Upper lobe of left lung (tissue), 6 donors: ENCODE data around the gene OR2G2. TPM values are rescaled to one million over a fixed set of nuclear protein-coding genes. Genes with fewer than 3 reads are reported as not detected.

ENCODE experiments used
- ATAC-seq, 2 donors: fragments of 200-7000 bp; cut with Tn5 transposase; one replicate each; pipeline ENCODE4 v1.9.1; 2022; ENCODE audit warnings: mild to moderate bottlenecking in 2 of 2, moderate library complexity in 2 of 2; ENCODE audit not compliant: low FRiP score in 2 of 2
- DNase-seq, 2 donors: peaks; one replicate each; pipeline ENCODE4 v3.0.0-alpha.2; 2019 to 2020
- H3K27ac ChIP-seq, 4 donors: fragments of 200-600 bp; sonication (generic); one replicate each; pipeline ENCODE4 v1.5.1; 2016 to 2019
- H3K27me3 ChIP-seq, 4 donors: fragments of 200-600 bp; sonication (generic); one replicate each; pipeline ENCODE4 v1.5.1; 2017 to 2019
- H3K36me3 ChIP-seq, 4 donors: fragments of 200-600 bp; sonication (generic); one replicate each; pipeline ENCODE4 v1.5.1; 2016 to 2019
- H3K4me1 ChIP-seq, 4 donors: fragments of 200-600 bp; sonication (generic); one replicate each; pipeline ENCODE4 v1.5.1; 2018 to 2019
- H3K4me3 ChIP-seq, 4 donors: fragments of 200-600 bp; sonication (generic); one replicate each; pipeline ENCODE4 v1.5.1; 2017 to 2019; ENCODE audit warnings: mild to moderate bottlenecking in 2 of 4, moderate library complexity in 1 of 4
- H3K9me3 ChIP-seq, 4 donors: fragments of 200-600 bp; sonication (generic); one replicate each; pipeline ENCODE4 v1.5.1; 2018 to 2019
- EP300 ChIP-seq, 4 donors: sonication (generic); formaldehyde crosslinking; IDR thresholded peaks; one replicate each; pipeline ENCODE4 v1.5.1; 2017; ENCODE audit warnings: antibody characterized with exemption in 4 of 4, control low read depth in 2 of 4
- POLR2A ChIP-seq, 4 donors: fragments of 450-650 bp; IDR thresholded peaks; one replicate each; pipeline ENCODE4 v1.5.1; 2016 to 2017; ENCODE audit warnings: antibody characterized with exemption in 4 of 4, mild to moderate bottlenecking in 2 of 4
- POLR2AphosphoS5 ChIP-seq, 2 donors: sonication (generic); formaldehyde crosslinking; IDR thresholded peaks; one replicate each; pipeline ENCODE4 v1.5.1; 2017; ENCODE audit warnings: antibody characterized with exemption in 2 of 2
- WGBS, 2 donors: methylation state at CpG; one replicate each; pipeline ENCODE4 v1.1.5; 2017 to 2018; 5-methylcytosine and 5-hydroxymethylcytosine counted together
- total RNA-seq, 6 donors: library from RNA; depleted of rRNA in 4 of 6; stranded (reverse); fragments of >200 nt in 4 of 6; gene quantifications; one replicate each; pipeline versions ENCODE4 v1.1.0 to v1.2.1, GENCODE V29; 2016 to 2021
- TF ChIP-seq, protein P1 (sequence below), 6 experiments: fragments of 450-650 bp in 4 of 6; fragments of 200-600 bp in 2 of 6; sonication (generic) in 2 of 6; IDR thresholded peaks; one replicate each; pipeline ENCODE4 v1.5.1; 2016 to 2019; ENCODE audit warnings: antibody characterized with exemption in 6 of 6
- donor health status: DM: no; HTN: no; CAD: no; lungs with moderate emphysema.
- donor health status: DM: no; HTN: yes; CAD: no; lungs with severe emphysema.

The OR2G2 gene
- total RNA-seq, 6 donors from 2014 or later: not detected

DNA sequence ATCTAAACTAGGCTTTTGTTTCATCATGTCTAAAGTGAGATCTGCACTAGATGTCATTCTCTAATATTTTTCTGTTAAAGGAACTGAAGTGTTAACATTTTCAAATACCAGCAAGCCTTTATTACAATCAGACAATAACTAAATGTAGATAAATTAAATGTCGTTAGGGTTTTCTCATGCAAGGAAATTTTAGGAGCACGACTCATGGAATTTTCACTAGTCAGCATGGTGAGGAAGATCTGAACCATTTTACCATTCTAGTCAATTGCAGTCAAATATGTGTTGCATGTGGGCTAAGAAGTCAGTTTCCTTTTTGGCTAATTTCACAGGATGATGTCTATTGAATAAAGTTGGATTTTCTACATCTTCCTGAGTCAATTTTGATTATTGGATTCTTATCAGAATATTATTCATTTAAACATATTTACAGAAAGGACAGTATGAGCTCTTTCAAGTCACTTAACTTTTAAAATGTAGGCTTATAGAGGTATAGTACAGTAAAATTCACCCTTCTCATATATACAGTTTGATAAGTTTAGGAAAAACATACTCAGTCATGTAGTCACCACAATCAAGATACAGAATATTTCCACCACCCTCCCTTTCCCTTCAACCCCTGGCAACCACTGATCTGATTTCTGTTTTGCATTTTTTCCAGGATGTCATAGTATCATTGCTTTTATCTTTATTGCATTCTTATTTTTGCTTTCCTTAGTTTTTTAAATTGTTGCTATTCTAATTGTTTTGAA lies 30.1 kb upstream of the OR2G2 start:
- H3K27me3 ChIP-seq: no peaks in the 10 kb centered on the region
- H3K9me3 ChIP-seq: no peaks in the 10 kb centered on the region
- H3K4me3 ChIP-seq: no peak overlapping the region
- DNase-seq (no peak), ATAC-seq (no peak)
- no peaks in the 10 kb centered on the region for H3K36me3 ChIP-seq
- TF ChIP-seq, protein P1, sequence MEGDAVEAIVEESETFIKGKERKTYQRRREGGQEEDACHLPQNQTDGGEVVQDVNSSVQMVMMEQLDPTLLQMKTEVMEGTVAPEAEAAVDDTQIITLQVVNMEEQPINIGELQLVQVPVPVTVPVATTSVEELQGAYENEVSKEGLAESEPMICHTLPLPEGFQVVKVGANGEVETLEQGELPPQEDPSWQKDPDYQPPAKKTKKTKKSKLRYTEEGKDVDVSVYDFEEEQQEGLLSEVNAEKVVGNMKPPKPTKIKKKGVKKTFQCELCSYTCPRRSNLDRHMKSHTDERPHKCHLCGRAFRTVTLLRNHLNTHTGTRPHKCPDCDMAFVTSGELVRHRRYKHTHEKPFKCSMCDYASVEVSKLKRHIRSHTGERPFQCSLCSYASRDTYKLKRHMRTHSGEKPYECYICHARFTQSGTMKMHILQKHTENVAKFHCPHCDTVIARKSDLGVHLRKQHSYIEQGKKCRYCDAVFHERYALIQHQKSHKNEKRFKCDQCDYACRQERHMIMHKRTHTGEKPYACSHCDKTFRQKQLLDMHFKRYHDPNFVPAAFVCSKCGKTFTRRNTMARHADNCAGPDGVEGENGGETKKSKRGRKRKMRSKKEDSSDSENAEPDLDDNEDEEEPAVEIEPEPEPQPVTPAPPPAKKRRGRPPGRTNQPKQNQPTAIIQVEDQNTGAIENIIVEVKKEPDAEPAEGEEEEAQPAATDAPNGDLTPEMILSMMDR (IDR thresholded peaks at IDR 0.05): no peak
- no peak for TF ChIP-seq EP300 (IDR thresholded peaks at IDR 0.05)
- no peaks in the 10 kb centered on the region for H3K4me1 ChIP-seq
- H3K27ac ChIP-seq: no peak overlapping the region
- 88 to 92% methylated on average over 2 of the region's 2 CpGs for WGBS, 2 donors

DNA sequence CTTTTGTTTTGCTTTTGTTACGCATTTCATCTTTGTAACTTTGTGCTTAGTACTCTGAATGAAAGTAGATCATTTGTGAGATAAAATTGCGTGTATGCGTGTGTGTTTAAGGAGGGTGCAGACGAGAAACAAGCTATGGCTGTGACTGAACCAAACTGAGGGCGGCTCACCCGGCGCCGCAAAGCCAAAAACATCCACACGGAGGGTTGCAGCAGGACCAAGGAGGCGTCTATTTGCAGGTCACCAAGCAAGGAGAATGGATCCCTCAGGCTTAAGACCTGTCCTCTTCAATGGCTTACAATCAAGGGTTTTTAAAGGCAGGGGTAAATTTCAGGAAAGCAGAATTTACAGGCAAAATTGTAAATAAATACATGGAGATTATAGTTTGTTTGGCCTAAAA lies 26.4 kb upstream of the OR2G2 start:
- no peak for DNase-seq
- 69 to 75% methylated on average over 10 of the region's 10 CpGs for WGBS, 2 donors
- Histone ChIP-seq H3K4me1 (no peaks in the 10 kb centered on the region), H3K9me3 (no peaks in the 10 kb centered on the region), H3K27ac (no peak overlapping the region), H3K27me3 (no peaks in the 10 kb centered on the region), H3K4me3 (no peak overlapping the region), H3K36me3 (no peaks in the 10 kb centered on the region)
- ATAC-seq: no peak
- TF ChIP-seq POLR2A (IDR thresholded peaks at IDR 0.05) (no peak), POLR2AphosphoS5 (IDR thresholded peaks at IDR 0.05) (no peak), EP300 (IDR thresholded peaks at IDR 0.05) (no peak)
- TF ChIP-seq, protein P1 (IDR thresholded peaks at IDR 0.05): no peak

GRCh38 chr1:247562198-247562597 lies 26.0 kb upstream of the OR2G2 start:
- DNase-seq: peak in 1 of 2 donors; percentile 6
- TF ChIP-seq, protein P1 (IDR thresholded peaks at IDR 0.05): no peak
- TF ChIP-seq POLR2AphosphoS5 (IDR thresholded peaks at IDR 0.05) (no peak), POLR2A (IDR thresholded peaks at IDR 0.05) (no peak), EP300 (IDR thresholded peaks at IDR 0.05) (no peak)
- H3K36me3 ChIP-seq: no peaks in the 10 kb centered on the region
- H3K27me3 ChIP-seq: no peaks in the 10 kb centered on the region
- 67 to 68% methylated on average over 9 of the region's 9 CpGs for WGBS, 2 donors
- H3K27ac ChIP-seq: no peak overlapping the region
- no peak overlapping the region for H3K4me3 ChIP-seq
- H3K4me1 ChIP-seq: no peaks in the 10 kb centered on the region
- no peaks in the 10 kb centered on the region for H3K9me3 ChIP-seq
- ATAC-seq: no peak

DNA sequence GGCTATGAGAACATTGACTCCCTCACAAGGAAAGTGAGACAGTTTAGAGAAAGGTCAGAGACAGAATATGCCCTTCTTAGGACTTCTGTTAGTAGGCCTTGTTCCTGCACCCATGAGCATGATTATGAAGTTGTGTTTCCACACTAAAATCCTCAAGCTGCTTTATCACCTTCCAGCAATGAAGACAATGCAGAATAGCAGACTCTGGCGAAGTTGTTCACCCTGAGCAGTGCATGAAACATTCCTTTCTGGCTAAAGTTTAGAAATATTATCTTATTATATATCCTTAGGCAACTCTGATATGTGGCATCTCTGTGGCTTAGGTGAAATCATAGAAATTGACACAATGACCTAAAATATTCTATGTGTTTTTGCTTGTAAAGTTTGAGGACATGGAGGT lies 13.9 kb upstream of the OR2G2 start:
- no peaks in the 10 kb centered on the region for H3K36me3 ChIP-seq
- H3K9me3 ChIP-seq: no peaks in the 10 kb centered on the region
- H3K4me1 ChIP-seq: no peaks in the 10 kb centered on the region
- TF ChIP-seq, protein P1 (IDR thresholded peaks at IDR 0.05): no peak
- TF ChIP-seq POLR2AphosphoS5 (IDR thresholded peaks at IDR 0.05): no peak
- TF ChIP-seq POLR2A (IDR thresholded peaks at IDR 0.05): no peak
- TF ChIP-seq EP300 (IDR thresholded peaks at IDR 0.05): no peak
- H3K4me3 ChIP-seq: no peak overlapping the region
- DNase-seq: no peak
- WGBS, 2 donors: 60 to 64% methylated on average over 1 of the region's 1 CpG
- H3K27ac ChIP-seq: no peak overlapping the region
- H3K27me3 ChIP-seq: no peaks in the 10 kb centered on the region
- ATAC-seq: no peak

GRCh38 chr1:247574664-247575063 lies 13.5 kb upstream of the OR2G2 start:
- H3K9me3 ChIP-seq: no peaks in the 10 kb centered on the region
- TF ChIP-seq, protein P1 (IDR thresholded peaks at IDR 0.05): no peak
- TF ChIP-seq POLR2AphosphoS5 (IDR thresholded peaks at IDR 0.05): no peak

More at GRCh38 chr1:247574664-247575063, 13.5 kb upstream of the OR2G2 start:
- Histone ChIP-seq H3K4me3 (no peak overlapping the region), H3K36me3 (no peaks in the 10 kb centered on the region), H3K27me3 (no peaks in the 10 kb centered on the region), H3K27ac (no peak overlapping the region), H3K4me1 (no peaks in the 10 kb centered on the region)
- DNase-seq: no peak
- no peak for ATAC-seq
